Immature natural killer cell (primary cell): ENCODE data around the gene ZNF444. TPM values are rescaled to one million over a fixed set of nuclear protein-coding genes. Genes with fewer than 3 reads are reported as not detected.

Experiments
- DNase-seq, 3 donors: peaks; one replicate each; pipeline ENCODE4 v3.0.0; 2022; ENCODE audit warnings: mixed read lengths in 1 of 3
- H3K27ac Mint-ChIP-seq, 6 donors: one replicate each; pipeline ENCODE4 v1.8.0; 2020; ENCODE audit warnings: mixed read lengths in 6 of 6, mild to moderate bottlenecking in 5 of 6, inconsistent platforms in 4 of 6, moderate library complexity in 3 of 6
- H3K27me3 Mint-ChIP-seq, 3 donors: one replicate each; pipeline ENCODE4 v1.8.0; 2020 to 2021; ENCODE audit warnings: low read depth in 3 of 3, mild to moderate bottlenecking in 3 of 3, mixed read lengths in 3 of 3, moderate library complexity in 3 of 3, inconsistent platforms in 1 of 3
- H3K36me3 Mint-ChIP-seq, 3 donors: one replicate each; pipeline ENCODE4 v1.8.0; 2020; ENCODE audit warnings: mixed read lengths in 3 of 3, inconsistent platforms in 2 of 3, mild to moderate bottlenecking in 2 of 3
- H3K4me1 Mint-ChIP-seq, 2 donors: one replicate each; pipeline ENCODE4 v1.8.0; 2020; ENCODE audit warnings: inconsistent platforms in 2 of 2, mild to moderate bottlenecking in 2 of 2, mixed read lengths in 2 of 2, moderate library complexity in 1 of 2
- H3K4me3 Mint-ChIP-seq, 5 donors: one replicate each; pipeline ENCODE4 v1.8.0; 2020; ENCODE audit warnings: mild to moderate bottlenecking in 5 of 5, mixed read lengths in 5 of 5, inconsistent platforms in 3 of 5, moderate library complexity in 3 of 5
- H3K9me3 Mint-ChIP-seq, 6 donors: one replicate each; pipeline ENCODE4 v1.8.0; 2020; ENCODE audit warnings: mild to moderate bottlenecking in 6 of 6, mixed read lengths in 6 of 6, inconsistent platforms in 4 of 6, moderate library complexity in 3 of 6
- polyA plus RNA-seq, 3 donors: library from polyadenylated mRNA; unstranded; fragments of 300-500 nt; fragmentation: Illumina TruSeq; gene quantifications; one replicate each; pipeline ENCODE4 v1.2.3, GENCODE V29; 2021

ZNF444 gene
- polyA plus RNA-seq, 3 donors from 2014 or later = 7.9 to 19.1 (median 9.0) TPM

GRCh38 chr19:56111601-56112312 is 29.3 kb upstream of the ZNF444 start:
- DNase-seq = peak; percentile 75 to 76 (median 75)
- Mint-ChIP-seq H3K9me3 (no peaks in the 10 kb centered on the region), H3K4me3 (peak overlapping the region; percentile 61 to 81 (median 73)), H3K4me1 (peaks cover 61 to 66% of the 10 kb centered on the region in 2 donors), H3K27me3 (peaks cover 0 to 8% (median 2%) of the 10 kb centered on the region in 3 donors), H3K27ac (peak overlapping the region; percentile 83 to 92 (median 90)), H3K36me3 (no peaks in the 10 kb centered on the region)

DNA sequence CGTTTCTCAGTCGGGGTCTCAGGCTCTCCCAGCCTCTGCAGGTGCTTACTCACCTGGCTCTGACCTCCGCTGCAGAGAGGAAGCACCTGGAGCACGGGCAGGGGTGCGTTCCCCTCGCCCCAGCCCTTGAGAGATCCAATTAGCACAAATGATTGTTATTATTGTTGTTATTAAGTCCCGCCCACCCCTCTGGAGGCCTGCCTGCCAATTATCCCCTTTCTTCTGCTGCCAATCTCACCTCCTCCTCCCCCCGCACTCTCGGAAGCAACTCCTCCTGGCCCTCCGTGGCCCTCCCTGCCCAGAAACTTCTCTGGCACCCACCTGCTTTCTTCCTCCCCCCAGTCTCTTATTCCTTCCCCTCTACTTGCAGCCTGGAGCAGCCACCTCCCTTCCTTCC is 28.8 kb upstream of the ZNF444 start:
- H3K27ac Mint-ChIP-seq = peak overlapping the region; percentile 83 to 92 (median 90)
- peaks cover 0 to 4% (median 2%) of the 10 kb centered on the region in 3 donors for H3K27me3 Mint-ChIP-seq
- H3K36me3 Mint-ChIP-seq = no peaks in the 10 kb centered on the region
- peak overlapping the region in 4 of 5 donors; percentile 55 to 80 (median 63) for H3K4me3 Mint-ChIP-seq
- no peaks in the 10 kb centered on the region for H3K9me3 Mint-ChIP-seq
- no peak for DNase-seq
- H3K4me1 Mint-ChIP-seq = peaks cover 56 to 63% of the 10 kb centered on the region in 2 donors

DNA sequence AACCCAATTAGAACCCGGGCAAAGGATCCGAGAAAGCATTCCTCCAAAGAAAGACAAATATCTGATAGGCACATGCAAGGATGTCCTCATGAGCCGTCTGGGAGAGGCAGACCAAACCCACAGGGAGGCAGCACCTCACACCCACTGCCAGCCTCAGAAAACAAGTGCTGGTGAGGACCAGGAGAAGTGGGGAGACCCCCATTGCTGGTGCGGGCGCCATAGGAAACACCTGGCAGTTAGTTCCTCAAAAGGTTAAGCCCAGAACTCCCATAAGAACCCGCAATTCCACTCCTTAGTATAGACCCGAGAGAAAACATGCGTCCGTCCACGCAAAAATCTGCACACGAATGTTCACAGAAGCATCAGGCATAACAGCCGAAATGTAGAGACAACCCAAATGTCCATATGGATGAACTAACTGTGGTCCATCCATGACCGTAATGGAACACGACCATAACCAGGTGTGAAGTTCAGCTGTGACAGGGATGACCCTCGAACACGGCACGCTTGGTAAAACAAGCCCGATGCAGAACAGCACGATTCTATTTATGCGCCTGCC is 27.9 kb upstream of the ZNF444 start:
- Mint-ChIP-seq H3K4me3 (peak overlapping the region in 3 of 5 donors; percentile 40 to 61 (median 41)), H3K27me3 (peaks cover 0 to 4% (median 2%) of the 10 kb centered on the region in 3 donors), H3K4me1 (peaks cover 60 to 67% of the 10 kb centered on the region in 2 donors), H3K27ac (peak overlapping the region; percentile 62 to 90 (median 80)), H3K9me3 (no peaks in the 10 kb centered on the region), H3K36me3 (no peaks in the 10 kb centered on the region)
- DNase-seq = no peak

- H3K4me1 Mint-ChIP-seq = peaks cover 60 to 64% of the 10 kb centered on the region in 2 donors
- H3K36me3 Mint-ChIP-seq = no peaks in the 10 kb centered on the region
- H3K27me3 Mint-ChIP-seq = peaks cover 0 to 5% (median 2%) of the 10 kb centered on the region in 3 donors
- no peaks in the 10 kb centered on the region for H3K9me3 Mint-ChIP-seq
- DNase-seq = no peak
- H3K4me3 Mint-ChIP-seq = peak overlapping the region in 2 of 5 donors; percentile 34 to 60
- peak overlapping the region in 4 of 6 donors; percentile 46 to 88 (median 74) for H3K27ac Mint-ChIP-seq
Observed at GRCh38 chr19:56114051-56114777, 26.9 kb upstream of the ZNF444 start.

DNA sequence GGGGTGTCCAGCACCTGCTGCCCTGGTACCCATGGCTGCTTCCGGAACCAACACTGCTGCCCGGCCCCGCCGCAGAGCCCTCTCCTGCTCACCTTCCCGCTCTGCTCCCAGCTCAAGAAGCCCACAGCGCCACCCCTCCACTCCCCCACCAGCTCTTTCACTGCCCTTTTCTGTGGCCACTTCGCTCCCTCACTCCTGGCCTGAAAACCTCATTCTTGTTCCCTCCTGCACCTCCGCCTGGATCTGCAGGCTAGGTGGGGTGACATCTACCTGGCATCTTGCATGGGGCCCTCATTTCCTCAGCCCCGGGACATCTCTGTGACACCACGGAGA is 26.3 kb upstream of the ZNF444 start:
- peaks cover 2 to 5% (median 3%) of the 10 kb centered on the region in 3 donors for H3K27me3 Mint-ChIP-seq
- peak overlapping the region in 3 of 5 donors; percentile 14 to 25 (median 17) for H3K4me3 Mint-ChIP-seq
- H3K4me1 Mint-ChIP-seq = peaks cover 63 to 68% of the 10 kb centered on the region in 2 donors
- H3K9me3 Mint-ChIP-seq = no peaks in the 10 kb centered on the region
- H3K36me3 Mint-ChIP-seq = no peaks in the 10 kb centered on the region
- DNase-seq = no peak
- H3K27ac Mint-ChIP-seq = peak overlapping the region in 5 of 6 donors; percentile 51 to 88 (median 81)

- Mint-ChIP-seq H3K27ac (no peak overlapping the region), H3K4me1 (peaks cover 67 to 70% of the 10 kb centered on the region in 2 donors)
Observed at GRCh38 chr19:56115490-56115889, 25.6 kb upstream of the ZNF444 start.

GRCh38 chr19:56116606-56117005 is 24.5 kb upstream of the ZNF444 start:
- H3K27me3 Mint-ChIP-seq = peaks cover 6 to 11% (median 6%) of the 10 kb centered on the region in 3 donors
- H3K4me3 Mint-ChIP-seq = no peak overlapping the region
- H3K4me1 Mint-ChIP-seq = peaks cover 59 to 62% of the 10 kb centered on the region in 2 donors
- no peaks in the 10 kb centered on the region for H3K36me3 Mint-ChIP-seq
- H3K9me3 Mint-ChIP-seq = no peaks in the 10 kb centered on the region
- peak overlapping the region in 4 of 6 donors; percentile 14 to 70 (median 23) for H3K27ac Mint-ChIP-seq
- no peak for DNase-seq

More at GRCh38 chr19:56115490-56115889, 25.6 kb upstream of the ZNF444 start:
- peaks cover 3 to 7% (median 6%) of the 10 kb centered on the region in 3 donors for H3K27me3 Mint-ChIP-seq
- H3K36me3 Mint-ChIP-seq = no peaks in the 10 kb centered on the region
- H3K9me3 Mint-ChIP-seq = no peaks in the 10 kb centered on the region
- H3K4me3 Mint-ChIP-seq = no peak overlapping the region
- DNase-seq = no peak

DNA sequence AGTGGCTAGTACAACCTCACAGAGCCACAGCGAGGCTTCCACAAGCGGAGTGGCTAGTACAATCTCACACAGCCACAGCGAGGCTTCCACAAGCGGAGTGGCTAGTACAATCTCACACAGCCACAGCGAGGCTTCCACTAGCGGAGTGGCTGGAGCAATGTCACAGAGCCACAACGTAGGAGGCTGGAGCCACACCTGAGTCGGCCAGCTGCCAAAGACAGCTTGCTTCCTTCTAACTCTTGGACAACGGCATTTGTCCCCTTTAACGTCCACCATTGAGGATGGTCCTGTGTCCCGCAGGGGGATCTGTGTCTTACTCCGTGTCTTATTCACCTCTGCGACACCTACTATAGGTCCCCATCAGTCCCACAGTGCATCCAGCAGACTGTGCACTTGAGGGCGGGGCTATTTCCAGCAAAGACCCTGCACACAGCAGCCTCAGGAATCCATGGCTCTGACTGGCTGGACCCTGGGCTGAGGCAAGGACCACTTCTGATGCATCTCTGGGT is 23.7 kb upstream of the ZNF444 start:
- DNase-seq = no peak
- Mint-ChIP-seq H3K4me3 (no peak overlapping the region), H3K27ac (peak overlapping the region in 2 of 6 donors; percentile 44 to 80), H3K4me1 (peaks cover 58 to 61% of the 10 kb centered on the region in 2 donors), H3K36me3 (no peaks in the 10 kb centered on the region), H3K27me3 (peaks cover 8 to 10% (median 9%) of the 10 kb centered on the region in 3 donors), H3K9me3 (no peaks in the 10 kb centered on the region)

DNA sequence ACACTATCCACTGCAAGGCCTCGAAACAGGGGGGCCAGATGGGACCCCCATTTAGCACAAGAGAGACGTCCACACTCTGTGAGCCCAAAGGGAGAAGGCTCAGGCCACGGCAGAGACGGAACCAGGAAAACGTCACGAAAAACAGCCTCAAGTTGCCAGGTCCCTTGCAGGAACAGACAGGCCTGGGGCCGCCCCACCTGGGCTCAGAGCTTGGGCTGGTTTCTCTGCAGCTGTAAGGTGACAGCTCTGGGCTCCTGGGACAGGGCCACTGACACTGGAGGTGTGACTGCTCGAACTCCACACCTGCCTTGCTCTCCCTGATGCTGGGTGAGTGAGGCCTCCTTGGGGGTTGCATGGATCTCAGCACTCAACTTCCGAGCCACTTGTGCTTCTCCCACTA is 23.2 kb upstream of the ZNF444 start:
- H3K36me3 Mint-ChIP-seq = no peaks in the 10 kb centered on the region
- H3K27me3 Mint-ChIP-seq = peaks cover 8 to 9% (median 9%) of the 10 kb centered on the region in 3 donors
- peak overlapping the region in 4 of 6 donors; percentile 44 to 95 (median 68) for H3K27ac Mint-ChIP-seq
- H3K4me3 Mint-ChIP-seq = no peak overlapping the region
- DNase-seq = no peak
- H3K4me1 Mint-ChIP-seq = peaks cover 55 to 57% of the 10 kb centered on the region in 2 donors
- H3K9me3 Mint-ChIP-seq = no peaks in the 10 kb centered on the region

DNA sequence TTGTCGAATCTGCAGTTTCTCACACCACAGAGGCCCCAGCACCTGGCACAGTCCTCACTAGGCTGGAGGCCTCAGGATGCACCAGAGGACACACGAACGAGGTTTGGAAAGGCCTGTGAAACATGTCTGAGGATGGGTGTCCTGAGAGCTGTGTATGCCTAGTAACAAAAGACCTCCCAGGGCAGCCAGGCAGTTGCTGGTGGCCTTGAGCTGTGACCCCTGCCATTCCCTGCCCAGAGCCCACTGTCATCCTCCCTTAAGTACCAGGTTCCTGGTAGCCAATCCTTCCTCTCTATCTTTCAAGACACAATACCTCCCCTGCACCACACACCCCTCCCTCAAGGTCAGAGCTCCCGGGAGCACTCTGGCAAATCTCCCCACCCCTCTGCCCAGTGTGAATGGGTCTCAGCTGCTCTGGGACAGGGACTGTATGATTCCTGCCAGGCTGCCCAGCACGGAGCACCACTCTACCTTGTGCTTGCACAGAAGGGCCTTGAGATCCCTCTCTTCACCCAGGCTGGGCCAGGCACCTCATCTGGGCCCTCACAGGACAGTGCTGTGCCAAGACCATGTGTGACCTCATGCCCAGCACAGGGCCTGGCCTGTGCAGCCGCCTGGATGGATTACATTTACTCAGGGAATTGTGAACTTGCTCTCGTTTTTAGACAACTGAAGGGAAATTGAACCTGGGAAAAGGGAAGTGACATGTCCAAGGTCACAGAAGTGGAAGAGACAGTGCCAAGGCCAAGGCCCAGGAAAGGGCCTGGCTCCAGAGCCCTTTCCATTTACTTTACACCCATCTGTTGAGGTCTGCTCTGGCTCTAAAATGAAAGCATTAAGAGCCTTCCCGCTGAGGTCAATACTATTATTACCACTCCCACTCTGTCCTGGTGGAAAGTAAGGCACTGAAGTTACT is 22.2 kb upstream of the ZNF444 start:
- H3K4me3 Mint-ChIP-seq = peak overlapping the region; percentile 84 to 90 (median 87)
- H3K36me3 Mint-ChIP-seq = no peaks in the 10 kb centered on the region
- H3K4me1 Mint-ChIP-seq = peaks cover 46 to 49% of the 10 kb centered on the region in 2 donors
- no peak for DNase-seq
- H3K27ac Mint-ChIP-seq = peak overlapping the region; percentile 86 to 95 (median 94)
- H3K9me3 Mint-ChIP-seq = no peaks in the 10 kb centered on the region
- H3K27me3 Mint-ChIP-seq = peaks cover 7 to 9% (median 8%) of the 10 kb centered on the region in 3 donors

DNA sequence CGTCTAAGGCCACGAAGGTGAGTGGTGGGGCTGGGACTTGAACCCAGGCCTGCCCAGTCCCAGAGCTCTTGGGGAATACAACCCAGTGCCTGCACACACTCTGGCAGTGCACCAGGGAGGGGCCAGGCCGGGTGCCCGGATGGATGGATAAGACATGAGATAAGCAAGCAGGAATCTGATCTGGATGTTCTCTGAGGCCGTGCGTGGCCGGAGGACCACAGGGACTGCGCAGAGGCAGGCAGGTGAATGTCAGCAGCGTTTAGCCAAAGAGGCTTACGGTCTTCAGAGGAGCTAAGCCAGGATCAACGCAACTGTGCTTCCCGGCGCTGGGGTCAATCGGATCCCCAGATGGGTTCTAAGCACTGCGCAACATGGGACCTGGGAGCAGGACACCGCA is 21.5 kb upstream of the ZNF444 start:
- no peaks in the 10 kb centered on the region for H3K9me3 Mint-ChIP-seq

GRCh38 chr19:56120002-56120370 is 21.1 kb upstream of the ZNF444 start:
- DNase-seq = no peak
- Mint-ChIP-seq H3K27me3 (peaks cover 7 to 9% (median 8%) of the 10 kb centered on the region in 3 donors), H3K27ac (peak overlapping the region; percentile 86 to 95 (median 94)), H3K9me3 (no peaks in the 10 kb centered on the region), H3K4me1 (peaks cover 38 to 42% of the 10 kb centered on the region in 2 donors), H3K36me3 (no peaks in the 10 kb centered on the region), H3K4me3 (peak overlapping the region; percentile 84 to 90 (median 87))

More for the DNA sequence above, 21.5 kb upstream of the ZNF444 start:
- DNase-seq = no peak
- Mint-ChIP-seq H3K4me1 (peaks cover 42 to 46% of the 10 kb centered on the region in 2 donors), H3K27me3 (peaks cover 7 to 9% (median 8%) of the 10 kb centered on the region in 3 donors), H3K4me3 (peak overlapping the region; percentile 84 to 90 (median 87)), H3K36me3 (no peaks in the 10 kb centered on the region), H3K27ac (peak overlapping the region; percentile 86 to 95 (median 94))
